CD1c-positive myeloid dendritic cell (primary cell): Measurements from ENCODE around the gene MUC15.
"Not testable (repeated sequence)": the region's sequence is repeated elsewhere in the genome, so short reads cannot be mapped to it uniquely, and the experiment has no call there.

Source experiments
- DNase-seq: peaks from one replicate; pipeline ENCODE4 v3.0.0-alpha.2; 2016; ENCODE audit errors: extremely low spot score

The MUC15 gene

GRCh38 chr11:26571861-26572654, at the start of gene MUC15:
TSS of gene MUC15 (minus strand) at chr11:26572263. CDS start at chr11:26567094, 5,169 bp downstream.
- DNase-seq, result no peak

GRCh38 chr11:26621132-26621531, 49.1 kb upstream of the MUC15 start:
- DNase-seq, result no peak

- no peak for DNase-seq
These were observed 48.4 kb upstream of the MUC15 start for GRCh38 chr11:26620282-26621045.

GRCh38 chr11:26618441-26618840, 46.4 kb upstream of the MUC15 start:
- no peak for DNase-seq

- DNase-seq, result no peak
These were observed 41.7 kb upstream of the MUC15 start for GRCh38 chr11:26613759-26614158.

- DNase-seq, result no peak
These were observed 36.6 kb upstream of the MUC15 start for GRCh38 chr11:26608507-26609146.

GRCh38 chr11:26607725-26608506, 35.9 kb upstream of the MUC15 start:
- no peak for DNase-seq

GRCh38 chr11:26599876-26600434, 27.9 kb upstream of the MUC15 start:
- DNase-seq, result no peak

GRCh38 chr11:26599425-26599824, 27.4 kb upstream of the MUC15 start:
- no peak for DNase-seq

GRCh38 chr11:26597899-26598298, 25.8 kb upstream of the MUC15 start:
- no peak for DNase-seq

- DNase-seq, result not testable (repeated sequence)
These were observed 25.1 kb upstream of the MUC15 start for GRCh38 chr11:26597049-26597689.

GRCh38 chr11:26595207-26595865, 23.3 kb upstream of the MUC15 start:
- not testable (repeated sequence) for DNase-seq

GRCh38 chr11:26593691-26594090, 21.6 kb upstream of the MUC15 start:
- no peak for DNase-seq

GRCh38 chr11:26587073-26587472, 15.0 kb upstream of the MUC15 start:
- no peak for DNase-seq

GRCh38 chr11:26584818-26585217, 12.8 kb upstream of the MUC15 start:
- no peak for DNase-seq

GRCh38 chr11:26583550-26583949, 11.5 kb upstream of the MUC15 start:
- DNase-seq, result no peak

GRCh38 chr11:26580929-26581328, 8.9 kb upstream of the MUC15 start:
- DNase-seq, result no peak

- DNase-seq, result no peak
These were observed 7.6 kb upstream of the MUC15 start for GRCh38 chr11:26579683-26580082.

GRCh38 chr11:26578998-26579661, 7.1 kb upstream of the MUC15 start:
- no peak for DNase-seq

- DNase-seq, result no peak
These were observed 3.9 kb upstream of the MUC15 start for GRCh38 chr11:26575946-26576345.
